GM18526 (cell line): ENCODE data around the gene HIGD1C.

Experiments
- POLR2A ChIP-seq: IDR thresholded peaks from 3 replicates; pipeline ENCODE4 v1.6.1; 2011; ENCODE audit not compliant: insufficient read length; ENCODE audit errors: extremely low read depth

HIGD1C gene

DNA sequence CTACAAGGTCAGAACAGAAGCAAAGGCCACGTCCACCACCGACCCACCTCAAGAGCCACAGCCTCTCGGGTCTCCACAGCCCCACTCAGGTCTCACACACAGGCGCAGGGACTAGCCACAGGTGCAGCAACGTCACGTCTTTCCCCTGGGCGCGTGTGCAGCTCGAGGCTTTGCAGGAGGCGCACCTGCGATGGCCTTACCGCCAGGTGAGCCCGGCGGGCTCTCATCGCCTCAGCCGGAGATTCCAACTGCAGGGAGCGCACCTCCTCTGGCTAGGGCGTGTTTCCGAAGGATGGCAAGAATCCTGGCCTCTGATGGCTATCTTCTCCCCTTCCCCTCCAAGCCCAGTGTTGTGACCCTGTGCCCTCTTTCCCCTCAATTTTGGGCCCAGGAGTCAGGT is at the start of gene HIGD1C:
Gene HIGD1C (plus strand): TSS at position 35 of the 400 bp plus-strand sequence. CDS start 1,455 bp downstream, outside the sequence.
- TF ChIP-seq POLR2A, result no peak

GRCh38 chr12:50913224-50913623 is 39.1 kb upstream of the HIGD1C start:
- TF ChIP-seq POLR2A, result no peak

DNA sequence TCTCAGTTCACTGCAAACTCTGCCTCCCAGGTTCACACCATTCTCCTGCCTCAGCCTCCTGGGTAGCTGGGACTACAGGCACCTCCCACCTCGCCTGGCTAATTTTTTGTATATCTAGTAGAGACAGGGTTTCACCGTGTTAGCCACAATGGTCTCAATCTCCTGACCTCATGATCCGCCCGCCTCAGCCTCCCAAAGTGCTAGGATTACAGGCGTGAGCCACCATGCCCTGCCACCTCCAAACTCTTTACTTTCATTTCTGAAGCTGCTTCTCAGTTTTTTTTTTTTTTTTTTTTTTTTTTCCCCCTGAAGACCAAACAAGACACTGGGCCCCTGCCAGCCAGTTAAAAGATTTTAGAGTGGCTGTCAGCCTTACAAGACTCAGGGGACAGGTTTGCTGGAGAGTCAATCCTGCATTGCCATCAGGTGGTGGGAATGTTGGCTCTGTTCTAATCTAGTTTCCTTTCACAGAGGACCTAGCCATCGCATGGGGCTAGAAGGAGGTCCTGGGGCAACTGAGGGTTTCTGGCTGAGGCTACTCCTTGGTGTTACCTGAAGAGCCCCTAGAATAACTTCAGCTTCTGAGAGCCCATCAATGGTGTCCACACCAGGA is 37.4 kb upstream of the HIGD1C start:
- TF ChIP-seq POLR2A, result no peak

GRCh38 chr12:50916292-50916691 is 36.1 kb upstream of the HIGD1C start:
- TF ChIP-seq POLR2A, result no peak

DNA sequence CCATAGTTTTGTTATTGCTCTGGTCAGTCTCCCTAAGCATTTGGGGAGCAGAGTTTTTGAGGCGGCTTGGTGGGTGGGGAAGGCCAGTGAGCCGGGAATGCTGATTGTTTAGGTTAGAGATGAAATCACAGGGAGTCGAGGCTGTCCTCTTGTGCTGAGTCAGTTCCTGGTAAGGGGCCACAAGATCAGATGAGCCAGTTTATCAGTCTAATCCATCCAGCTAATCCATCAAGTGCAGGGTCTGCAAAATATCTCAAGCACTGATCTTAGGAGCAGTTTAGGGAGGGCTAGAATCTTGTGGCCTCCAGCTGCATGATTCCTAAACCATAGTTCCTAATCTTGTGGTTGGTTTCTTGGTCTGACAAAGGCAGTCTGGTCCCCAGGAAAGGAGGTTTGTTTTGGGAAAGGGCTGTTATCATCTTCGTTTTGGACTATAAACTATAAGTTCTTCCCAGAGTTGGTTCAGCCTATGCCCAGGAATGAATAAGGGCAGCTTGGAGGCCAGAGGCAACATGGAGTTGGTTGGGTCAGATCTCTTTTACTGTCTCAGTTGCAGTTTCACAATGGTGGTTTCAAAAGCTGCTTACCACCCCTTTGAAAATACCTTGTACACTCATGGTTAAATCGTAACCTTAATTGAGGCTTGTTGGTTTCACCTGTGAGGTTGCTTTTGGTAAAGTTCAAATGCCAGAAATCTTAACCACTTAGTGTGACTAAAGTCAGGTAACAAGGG is 33.6 kb upstream of the HIGD1C start:
- TF ChIP-seq POLR2A, result no peak

DNA sequence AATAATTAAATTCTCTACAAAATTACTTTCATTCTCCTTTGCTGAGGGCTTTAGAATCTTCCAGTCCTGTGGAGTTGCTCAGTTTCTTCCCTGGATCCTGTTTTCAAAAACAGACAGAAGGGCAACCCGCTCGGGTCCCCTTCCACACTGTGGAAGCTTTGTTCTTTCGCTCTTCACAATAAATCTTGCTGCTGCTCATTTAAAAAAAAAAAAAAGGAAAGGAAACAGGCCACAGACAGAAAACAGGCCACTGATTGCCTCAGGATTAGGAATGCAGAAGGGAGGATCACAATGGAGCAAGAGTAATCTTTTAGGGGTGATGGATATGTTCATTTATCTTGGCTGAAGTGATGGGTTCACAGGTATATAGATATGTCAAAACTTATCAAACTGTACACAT is 29.5 kb upstream of the HIGD1C start:
- TF ChIP-seq POLR2A, result no peak

GRCh38 chr12:50923361-50924130 is 28.8 kb upstream of the HIGD1C start:
- TF ChIP-seq POLR2A, result no peak

GRCh38 chr12:50924131-50924438 is 28.3 kb upstream of the HIGD1C start:
- no peak for TF ChIP-seq POLR2A

DNA sequence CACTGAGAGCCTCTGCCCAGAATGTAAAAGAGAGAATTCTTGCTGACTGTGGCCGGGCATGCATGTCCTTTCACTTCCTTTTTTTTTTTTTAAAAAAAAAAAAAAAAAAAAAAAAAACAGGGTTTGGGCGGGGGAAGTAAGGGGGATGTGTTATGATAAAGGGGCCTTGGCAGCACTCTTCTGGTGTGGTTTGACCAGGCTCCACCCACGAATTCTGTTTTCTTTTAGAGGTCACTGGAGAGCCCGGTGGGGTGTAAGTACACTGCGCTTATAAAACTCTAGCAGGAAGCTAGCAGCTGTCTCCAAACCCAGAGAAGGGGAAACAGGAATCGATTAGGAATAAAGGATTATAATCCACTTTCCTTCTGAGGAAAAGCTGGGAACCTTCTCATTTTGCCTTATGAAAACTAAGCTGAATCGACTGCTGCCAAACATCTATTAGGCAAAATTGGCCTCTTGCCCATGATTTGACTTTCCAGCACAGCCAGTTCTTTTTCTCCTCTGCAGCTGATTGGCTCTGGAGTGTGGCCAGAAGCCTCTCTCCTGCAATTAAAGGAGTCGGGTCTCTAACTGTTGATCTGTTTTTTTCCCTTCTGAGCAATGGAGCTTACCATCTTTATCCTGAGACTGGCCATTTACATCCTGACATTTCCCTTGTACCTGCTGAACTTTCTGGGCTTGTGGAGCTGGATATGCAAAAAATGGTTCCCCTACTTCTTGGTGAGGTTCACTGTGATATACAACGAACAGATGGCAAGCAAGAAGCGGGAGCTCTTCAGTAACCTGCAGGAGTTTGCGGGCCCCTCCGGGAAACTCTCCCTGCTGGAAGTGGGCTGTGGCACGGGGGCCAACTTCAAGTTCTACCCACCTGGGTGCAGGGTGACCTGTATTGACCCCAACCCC is 27.7 kb upstream of the HIGD1C start:
- TF ChIP-seq POLR2A, result no peak

GRCh38 chr12:50925342-50925651 is 27.0 kb upstream of the HIGD1C start:
- TF ChIP-seq POLR2A, result no peak

DNA sequence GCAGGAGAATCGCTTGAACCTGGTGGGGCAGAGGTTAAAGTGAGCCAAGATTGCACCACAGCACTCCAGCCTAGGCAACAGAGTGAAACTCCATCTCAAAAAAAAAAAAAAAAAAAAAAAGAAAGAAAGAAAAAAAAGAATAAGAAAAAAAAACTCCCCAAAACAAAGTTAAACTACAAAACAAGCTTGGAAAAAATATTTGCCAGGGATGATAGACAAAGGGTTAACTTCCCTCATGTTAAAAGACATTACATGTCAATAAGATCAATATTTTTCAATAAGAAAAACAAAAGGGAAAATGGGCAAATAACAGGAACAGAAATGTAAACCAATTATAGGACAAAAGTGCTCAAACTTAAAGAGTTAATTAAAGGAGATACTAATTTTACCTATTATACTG is 26.4 kb upstream of the HIGD1C start:
- TF ChIP-seq POLR2A, result no peak

GRCh38 chr12:50926415-50926814 is 25.9 kb upstream of the HIGD1C start:
- TF ChIP-seq POLR2A, result no peak

GRCh38 chr12:50927356-50927755 is 25.0 kb upstream of the HIGD1C start:
- TF ChIP-seq POLR2A, result no peak

GRCh38 chr12:50927766-50928224 is 24.5 kb upstream of the HIGD1C start:
- no peak for TF ChIP-seq POLR2A

DNA sequence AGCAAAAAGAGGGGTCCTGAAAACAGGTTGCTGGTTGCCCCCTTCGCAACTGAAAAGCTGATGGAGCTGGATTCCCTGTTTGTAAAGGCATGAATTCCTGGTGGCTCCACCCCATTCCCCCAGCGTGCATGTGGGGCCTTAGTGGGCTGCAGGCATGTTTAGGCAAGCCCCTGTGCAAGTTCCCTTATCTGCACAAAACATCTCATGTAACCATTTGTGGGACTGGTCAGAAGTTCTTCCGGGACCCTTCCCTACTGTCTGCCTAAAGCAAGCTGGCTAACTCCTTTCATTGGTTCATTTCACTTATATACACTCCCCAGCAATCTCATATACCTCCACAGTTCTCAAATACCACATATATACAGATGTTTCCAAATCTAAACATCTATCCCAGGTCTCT is 24.0 kb upstream of the HIGD1C start:
- no peak for TF ChIP-seq POLR2A
